Ishikawa (cell line): ENCODE results near the gene KCTD5.

Experiments used
- CEBPB ChIP-seq: IDR thresholded peaks from 2 replicates; pipeline ENCODE4 v1.6.1; 2012
- CREB1 ChIP-seq: IDR thresholded peaks from 2 replicates; pipeline ENCODE4 v1.6.1; 2012; ENCODE audit warnings: low read depth
- EGR1 ChIP-seq: IDR thresholded peaks from 2 replicates; pipeline ENCODE4 v1.6.1; 2012
- EP300 ChIP-seq: IDR thresholded peaks from 2 replicates; pipeline ENCODE4 v1.6.1; 2012; ENCODE audit warnings: borderline replicate concordance
- FOXM1 ChIP-seq: IDR thresholded peaks from 2 replicates; pipeline ENCODE4 v1.6.1; 2012; ENCODE audit warnings: low read depth, borderline replicate concordance
- MAX ChIP-seq: IDR thresholded peaks from 2 replicates; pipeline ENCODE4 v1.6.1; 2012
- NFIC ChIP-seq: IDR thresholded peaks from 2 replicates; pipeline ENCODE4 v1.6.1; 2012
- RAD21 ChIP-seq: IDR thresholded peaks from 2 replicates; pipeline ENCODE4 v1.6.1; 2012; ENCODE audit warnings: low read depth
- REST ChIP-seq: IDR thresholded peaks from 2 replicates; pipeline ENCODE4 v1.6.1; 2012; ENCODE audit warnings: low read depth, mild to moderate bottlenecking
- TAF1 ChIP-seq: IDR thresholded peaks from 2 replicates; pipeline ENCODE4 v1.6.1; 2012; ENCODE audit warnings: low read depth, mild to moderate bottlenecking
- TCF12 ChIP-seq: IDR thresholded peaks from 2 replicates; pipeline ENCODE4 v1.6.1; 2012; ENCODE audit warnings: low read depth
- TEAD4 ChIP-seq: IDR thresholded peaks from 2 replicates; pipeline ENCODE4 v1.6.1; 2012
- USF1 ChIP-seq: IDR thresholded peaks from 2 replicates; pipeline ENCODE4 v1.6.1; 2012
- YY1 ChIP-seq: IDR thresholded peaks from 2 replicates; pipeline ENCODE4 v1.6.1; 2012; ENCODE audit warnings: low read depth
- ZBTB7A ChIP-seq: IDR thresholded peaks from 2 replicates; pipeline ENCODE4 v1.6.1; 2012; ENCODE audit warnings: low read depth

The KCTD5 gene

GRCh38 chr16:2724088-2724676 lies 41.9 kb downstream of the KCTD5 start:
- no peak for TF ChIP-seq EGR1
- TF ChIP-seq EP300 = no peak
- TF ChIP-seq RAD21 = no peak
- no peak for TF ChIP-seq ZBTB7A
- TF ChIP-seq YY1 = no peak
- no peak for TF ChIP-seq CREB1
- no peak for TF ChIP-seq USF1
- no peak for TF ChIP-seq TCF12
- TF ChIP-seq NFIC = no peak
- TF ChIP-seq REST = no peak

- TF ChIP-seq USF1 (no peak), REST (no peak), FOXM1 (no peak), YY1 (no peak), RAD21 (no peak), MAX (no peak), ZBTB7A (no peak), EP300 (no peak), CREB1 (no peak), TCF12 (no peak), TEAD4 (no peak), TAF1 (no peak)
Measured at GRCh38 chr16:2724816-2725348, 42.6 kb downstream of the KCTD5 start.

- TF ChIP-seq REST = no peak
- TF ChIP-seq YY1 = no peak
- no peak for TF ChIP-seq EP300
- TF ChIP-seq ZBTB7A = no peak
- TF ChIP-seq TEAD4 = no peak
- TF ChIP-seq CREB1 = no peak
- no peak for TF ChIP-seq FOXM1
- TF ChIP-seq RAD21 = no peak
- TF ChIP-seq CEBPB = no peak
- no peak for TF ChIP-seq MAX
- no peak for TF ChIP-seq EGR1
- no peak for TF ChIP-seq TAF1
- TF ChIP-seq TCF12 = no peak
- TF ChIP-seq USF1 = no peak
- no peak for TF ChIP-seq NFIC
Measured at GRCh38 chr16:2726923-2727322, 44.6 kb downstream of the KCTD5 start.

GRCh38 chr16:2728034-2728433 lies 45.7 kb downstream of the KCTD5 start:
- TF ChIP-seq USF1 (no peak), FOXM1 (no peak), ZBTB7A (no peak), EGR1 (no peak), REST (no peak), NFIC (no peak), TEAD4 (no peak), CREB1 (no peak), EP300 (no peak), CEBPB (no peak), TAF1 (no peak), TCF12 (no peak), MAX (no peak), YY1 (no peak), RAD21 (no peak)
